ENCODE measurements around the gene RNF149. TPM values are rescaled to one million over a fixed set of nuclear protein-coding genes. Genes with fewer than 3 reads are reported as not detected.
"Not testable (repeated sequence)": the region's sequence is repeated elsewhere in the genome, so short reads cannot be mapped to it uniquely, and the experiment has no call there.

The RNF149 gene
- total RNA-seq, 5 donors from 2014 or later (not counting 1 experiment from before 2014, with no cell fraction given) = 114 to 139 (median 123) TPM

DNA sequence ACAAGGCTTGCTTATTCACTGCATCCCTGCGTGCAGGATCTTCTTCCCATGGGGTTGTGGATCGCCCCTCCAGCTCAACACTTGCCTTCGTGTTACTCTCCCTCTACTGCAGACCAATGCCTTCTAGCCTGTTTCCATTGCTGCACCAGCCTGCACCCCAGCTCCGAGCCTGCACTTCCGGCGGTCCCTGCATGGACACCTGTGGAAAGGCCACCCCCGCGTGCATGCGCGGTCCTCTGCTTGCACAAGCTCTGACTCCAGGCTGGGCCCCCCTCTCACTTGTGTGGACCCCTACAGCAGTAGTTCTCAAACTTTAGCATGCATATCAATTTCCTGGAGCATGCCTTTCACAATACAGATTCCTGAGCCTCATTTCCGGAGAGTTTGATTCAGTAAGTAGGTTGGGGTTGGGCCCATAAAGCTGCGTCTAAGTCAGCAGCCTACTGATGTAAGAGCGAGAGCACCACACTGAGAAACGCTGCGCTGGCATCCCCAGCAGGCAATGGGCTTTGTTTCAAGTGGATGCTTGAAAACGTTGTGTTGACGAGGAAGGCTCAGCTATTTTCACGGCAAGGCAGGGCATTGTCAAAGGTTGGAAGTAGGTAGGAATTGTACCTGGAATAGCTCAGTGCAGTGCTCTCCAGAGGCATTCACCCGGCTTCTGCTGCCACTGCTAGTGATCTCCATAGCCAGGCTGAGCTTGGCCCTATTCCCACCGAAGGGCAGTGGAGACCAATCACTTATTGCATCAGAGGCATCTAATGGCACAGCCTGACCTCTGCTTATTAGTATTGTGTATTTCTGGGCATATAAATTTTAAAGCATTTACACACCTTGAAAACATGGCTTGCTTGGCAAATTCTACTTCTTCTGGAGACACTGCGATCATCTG, 46.2 kb upstream of the RNF149 start:
- Histone ChIP-seq H3K36me3 (ENCODE audit: control insufficient read depth in 2 of 2, extremely low read depth in 1 of 2, insufficient read depth in 1 of 2, low read length in 1 of 2) (no peaks in the 10 kb centered on the region), H3K4me3 (ENCODE audit: control insufficient read depth in 1 of 2, extremely low read depth in 1 of 2, low read length in 1 of 2) (no peak overlapping the region), H3K4me1 (ENCODE audit: control insufficient read depth in 1 of 2, extremely low read depth in 1 of 2, insufficient read depth in 2 of 2, low read length in 2 of 2) (no peaks in the 10 kb centered on the region), H3K9me3 (no peaks in the 10 kb centered on the region), H3K27ac (ENCODE audit: low read length) (no peak overlapping the region), H3K27me3 (replicated peaks in 1 of 2; ENCODE audit: control insufficient read depth in 2 of 2, extremely low read depth in 1 of 2, insufficient read depth in 2 of 2, low read length in 1 of 2) (no peaks in the 10 kb centered on the region)
- no peak overlapping the region for H3K27ac Mint-ChIP-seq
- DNase-seq = no peak
- H3K9me3 Mint-ChIP-seq = no peaks in the 10 kb centered on the region
- no peak overlapping the region for H3K4me3 Mint-ChIP-seq
- no peak for ATAC-seq (replicated peaks in 1 of 4)
- 92% methylated on average over 18 of the region's 21 CpGs for WGBS (ENCODE audit: insufficient coverage)
- CTCF ChIA-PET = no interaction called here
- H3K27me3 Mint-ChIP-seq = no peaks in the 10 kb centered on the region
- POLR2A ChIA-PET = no interaction called here
- H3K36me3 Mint-ChIP-seq = no peaks in the 10 kb centered on the region
- H3K4me1 Mint-ChIP-seq = peaks cover 8 to 21% (median 11%) of the 10 kb centered on the region in 3 donors

- WGBS (ENCODE audit: insufficient coverage) = 94% methylated on average over 3 of the region's 4 CpGs
- H3K27me3 Mint-ChIP-seq; H3K9me3 Mint-ChIP-seq; H3K4me3 ChIP-seq (ENCODE audit: control insufficient read depth in 1 of 2, extremely low read depth in 1 of 2, low read length in 1 of 2); H3K27ac ChIP-seq (ENCODE audit: low read length); ATAC-seq (replicated peaks in 1 of 4); H3K4me3 Mint-ChIP-seq; H3K36me3 Mint-ChIP-seq; H3K4me1 ChIP-seq (ENCODE audit: control insufficient read depth in 1 of 2, extremely low read depth in 1 of 2, insufficient read depth in 2 of 2, low read length in 2 of 2); H3K27me3 ChIP-seq (replicated peaks in 1 of 2; ENCODE audit: control insufficient read depth in 2 of 2, extremely low read depth in 1 of 2, insufficient read depth in 2 of 2, low read length in 1 of 2); DNase-seq; H3K27ac Mint-ChIP-seq; H3K36me3 ChIP-seq (ENCODE audit: control insufficient read depth in 2 of 2, extremely low read depth in 1 of 2, insufficient read depth in 1 of 2, low read length in 1 of 2); H3K9me3 ChIP-seq; CTCF ChIA-PET: not testable (repeated sequence)
- H3K4me1 Mint-ChIP-seq = peaks cover 7 to 21% (median 11%) of the 10 kb centered on the region in 3 donors
- POLR2A ChIA-PET = interaction anchor here in 1 of 2 donors (0.5 kb wide), 1 partner anchor 53 kb away, joined by 3 read pairs; no protein-coding TSS in a partner anchor
These were observed 44.1 kb upstream of the RNF149 start for GRCh38 chr2:101352631-101353030.

- H3K27ac Mint-ChIP-seq = no peak overlapping the region
- Histone ChIP-seq H3K4me3 (ENCODE audit: control insufficient read depth in 1 of 2, extremely low read depth in 1 of 2, low read length in 1 of 2) (no peak overlapping the region), H3K9me3 (no peaks in the 10 kb centered on the region), H3K27me3 (replicated peaks in 1 of 2; ENCODE audit: control insufficient read depth in 2 of 2, extremely low read depth in 1 of 2, insufficient read depth in 2 of 2, low read length in 1 of 2) (no peaks in the 10 kb centered on the region), H3K36me3 (ENCODE audit: control insufficient read depth in 2 of 2, extremely low read depth in 1 of 2, insufficient read depth in 1 of 2, low read length in 1 of 2) (no peaks in the 10 kb centered on the region), H3K4me1 (ENCODE audit: control insufficient read depth in 1 of 2, extremely low read depth in 1 of 2, insufficient read depth in 2 of 2, low read length in 2 of 2) (no peaks in the 10 kb centered on the region), H3K27ac (ENCODE audit: low read length) (no peak overlapping the region)
- ATAC-seq (replicated peaks in 1 of 4) = no peak
- CTCF ChIA-PET = interaction anchor here in 1 of 2 donors (0.8 kb wide), 1 partner anchor 9 kb away, joined by 4 read pairs; no protein-coding TSS in a partner anchor
- DNase-seq = no peak
- H3K36me3 Mint-ChIP-seq = no peaks in the 10 kb centered on the region
- H3K4me1 Mint-ChIP-seq = peaks cover 7 to 20% (median 11%) of the 10 kb centered on the region in 3 donors
- no peak overlapping the region for H3K4me3 Mint-ChIP-seq
- H3K9me3 Mint-ChIP-seq = no peaks in the 10 kb centered on the region
- 86% methylated on average over 7 of the region's 7 CpGs for WGBS (ENCODE audit: insufficient coverage)
- no peaks in the 10 kb centered on the region for H3K27me3 Mint-ChIP-seq
- POLR2A ChIA-PET = no interaction called here
These were observed 42.7 kb upstream of the RNF149 start for GRCh38 chr2:101351207-101351606.

GRCh38 chr2:101349893-101350662, 41.6 kb upstream of the RNF149 start:
- no peak overlapping the region for H3K27ac Mint-ChIP-seq

DNA sequence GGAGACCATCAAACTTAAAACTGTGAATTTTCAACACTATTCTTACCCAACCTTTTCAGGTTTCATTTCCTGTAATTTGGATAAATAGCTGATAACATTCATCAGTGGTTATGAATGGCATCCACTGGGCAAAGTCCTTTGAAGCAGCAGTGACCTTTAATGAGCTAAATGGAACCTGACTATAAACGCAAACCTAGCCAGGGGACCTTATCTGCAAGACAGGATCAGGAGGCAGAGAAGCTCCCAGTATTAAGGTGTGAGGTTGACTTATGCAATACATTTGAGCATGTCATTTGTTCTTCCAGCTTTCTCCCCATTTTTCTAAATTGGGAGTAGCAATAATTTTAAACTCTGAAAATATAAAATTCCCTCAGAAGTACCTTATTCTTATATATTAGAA, 40.4 kb upstream of the RNF149 start:
- peak overlapping the region in 1 of 2 donors; percentile 71 for H3K27ac Mint-ChIP-seq
- Histone ChIP-seq H3K36me3 (ENCODE audit: control insufficient read depth in 2 of 2, extremely low read depth in 1 of 2, insufficient read depth in 1 of 2, low read length in 1 of 2) (no peaks in the 10 kb centered on the region), H3K27me3 (replicated peaks in 1 of 2; ENCODE audit: control insufficient read depth in 2 of 2, extremely low read depth in 1 of 2, insufficient read depth in 2 of 2, low read length in 1 of 2) (no peaks in the 10 kb centered on the region), H3K9me3 (no peaks in the 10 kb centered on the region), H3K27ac (ENCODE audit: low read length) (no peak overlapping the region), H3K4me3 (ENCODE audit: control insufficient read depth in 1 of 2, extremely low read depth in 1 of 2, low read length in 1 of 2) (no peak overlapping the region), H3K4me1 (ENCODE audit: control insufficient read depth in 1 of 2, extremely low read depth in 1 of 2, insufficient read depth in 2 of 2, low read length in 2 of 2) (no peaks in the 10 kb centered on the region)
- H3K4me1 Mint-ChIP-seq = peaks cover 7 to 13% (median 11%) of the 10 kb centered on the region in 3 donors
- H3K36me3 Mint-ChIP-seq = no peaks in the 10 kb centered on the region
- no peaks in the 10 kb centered on the region for H3K9me3 Mint-ChIP-seq
- ATAC-seq (replicated peaks in 1 of 4) (no peak), DNase-seq (no peak)
- H3K4me3 Mint-ChIP-seq = no peak overlapping the region
- ChIA-PET POLR2A (no interaction called here), CTCF (interaction anchor here in 1 of 2 donors (0.6 to 2.8 kb wide), 6 partner anchors 9 to 144 kb away, joined by 3 to 13 read pairs (median 4); no protein-coding TSS in a partner anchor)
- no peaks in the 10 kb centered on the region for H3K27me3 Mint-ChIP-seq
- WGBS (ENCODE audit: insufficient coverage) = no CpG with 5 or more reads among the region's 1 CpG

More at GRCh38 chr2:101349893-101350662, 41.6 kb upstream of the RNF149 start:
- Mint-ChIP-seq H3K9me3 (no peaks in the 10 kb centered on the region), H3K27me3 (no peaks in the 10 kb centered on the region), H3K36me3 (no peaks in the 10 kb centered on the region), H3K4me1 (peaks cover 7 to 14% (median 11%) of the 10 kb centered on the region in 3 donors), H3K4me3 (no peak overlapping the region)
- POLR2A ChIA-PET = no interaction called here
- CTCF ChIA-PET = interaction anchor here (0.5 to 2.8 kb wide), 7 partner anchors 7 to 315 kb away, joined by 3 to 13 read pairs (median 3); no protein-coding TSS in a partner anchor
- Histone ChIP-seq H3K36me3 (ENCODE audit: control insufficient read depth in 2 of 2, extremely low read depth in 1 of 2, insufficient read depth in 1 of 2, low read length in 1 of 2) (no peaks in the 10 kb centered on the region), H3K27me3 (replicated peaks in 1 of 2; ENCODE audit: control insufficient read depth in 2 of 2, extremely low read depth in 1 of 2, insufficient read depth in 2 of 2, low read length in 1 of 2) (no peaks in the 10 kb centered on the region), H3K4me1 (ENCODE audit: control insufficient read depth in 1 of 2, extremely low read depth in 1 of 2, insufficient read depth in 2 of 2, low read length in 2 of 2) (no peaks in the 10 kb centered on the region), H3K4me3 (ENCODE audit: control insufficient read depth in 1 of 2, extremely low read depth in 1 of 2, low read length in 1 of 2) (no peak overlapping the region), H3K27ac (ENCODE audit: low read length) (no peak overlapping the region), H3K9me3 (no peaks in the 10 kb centered on the region)
- 45% methylated on average over 4 of the region's 7 CpGs for WGBS (ENCODE audit: insufficient coverage)
- DNase-seq (peak in 1 of 35 experiments; percentile 38), ATAC-seq (replicated peaks in 1 of 4) (peak; percentile 40 to 58 (median 44))

DNA sequence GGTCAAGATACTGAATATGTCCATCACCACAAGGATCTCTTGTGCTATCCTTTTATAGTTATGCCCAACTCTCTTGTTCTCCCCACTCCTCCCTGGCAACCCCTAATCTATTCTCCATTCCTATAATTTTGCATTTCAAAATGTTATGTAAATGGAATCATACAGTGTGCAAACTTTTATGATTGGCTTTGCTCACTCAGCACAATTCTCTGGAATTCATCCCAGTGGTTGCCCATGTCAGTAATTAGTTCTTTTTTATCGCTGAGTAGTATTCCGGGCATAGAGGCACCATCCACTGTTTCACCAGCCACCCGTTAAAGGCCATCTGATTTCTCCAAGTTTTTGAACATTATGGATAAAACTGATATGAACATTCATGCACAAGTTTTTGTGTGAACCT, 38.4 kb upstream of the RNF149 start:
- Histone ChIP-seq H3K4me3 (ENCODE audit: control insufficient read depth in 1 of 2, extremely low read depth in 1 of 2, low read length in 1 of 2) (no peak overlapping the region), H3K36me3 (ENCODE audit: control insufficient read depth in 2 of 2, extremely low read depth in 1 of 2, insufficient read depth in 1 of 2, low read length in 1 of 2) (no peaks in the 10 kb centered on the region), H3K9me3 (no peaks in the 10 kb centered on the region), H3K27ac (ENCODE audit: low read length) (no peak overlapping the region), H3K4me1 (ENCODE audit: control insufficient read depth in 1 of 2, extremely low read depth in 1 of 2, insufficient read depth in 2 of 2, low read length in 2 of 2) (peaks cover 2 to 7% of the 10 kb centered on the region in 2 experiments), H3K27me3 (replicated peaks in 1 of 2; ENCODE audit: control insufficient read depth in 2 of 2, extremely low read depth in 1 of 2, insufficient read depth in 2 of 2, low read length in 1 of 2) (no peaks in the 10 kb centered on the region)
- Mint-ChIP-seq H3K27ac (no peak overlapping the region), H3K27me3 (no peaks in the 10 kb centered on the region), H3K36me3 (no peaks in the 10 kb centered on the region), H3K4me1 (peaks cover 16 to 25% (median 19%) of the 10 kb centered on the region in 3 donors), H3K4me3 (no peak overlapping the region), H3K9me3 (no peaks in the 10 kb centered on the region)
- ChIA-PET POLR2A (interaction anchor here in 1 of 2 donors (0.7 kb wide), 1 partner anchor 340 kb away, joined by 3 read pairs; no protein-coding TSS in a partner anchor), CTCF (interaction anchor here in 1 of 2 donors (0.6 kb wide), 1 partner anchor 9 kb away, joined by 3 read pairs; no protein-coding TSS in a partner anchor)
- DNase-seq (no peak), ATAC-seq (replicated peaks in 1 of 4) (no peak)
- WGBS (ENCODE audit: insufficient coverage) = 83% methylated on average over 1 of the region's 3 CpGs

All from T-cell (primary cell).